ENCODE results near the gene NAA80. TPM values are rescaled to one million over a fixed set of nuclear protein-coding genes. Genes with fewer than 3 reads are reported as not detected.

NAA80 gene
- total and polyA plus RNA-seq, 2 of the 8 experiments (the other 6 are each of a cell fraction or from before 2014, with no cell fraction given) = 11.3 to 16.7 TPM

DNA sequence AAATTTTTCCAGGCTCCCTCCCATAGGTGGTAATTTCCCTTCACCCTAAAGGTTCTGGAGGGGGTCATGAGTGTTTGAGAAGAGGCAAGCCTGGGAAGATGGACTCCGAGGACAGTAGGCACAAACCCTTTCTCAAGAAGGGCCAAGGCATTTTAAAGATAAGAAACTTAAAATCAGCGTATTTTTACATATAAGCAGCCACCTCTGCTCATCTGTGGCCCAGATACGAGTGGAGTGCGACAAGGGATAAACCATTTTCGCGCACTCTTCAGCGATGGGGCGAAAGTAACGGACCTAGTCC is 40.9 kb upstream of the NAA80 start:
- no peak overlapping the region for H3K4ac ChIP-seq (replicated peaks; ENCODE audit: insufficient read length, low read depth, low read length)
- H3K18ac ChIP-seq (ENCODE audit: extremely low read depth, low read length) = peak overlapping the region; percentile 75; the same call in 1 of the 2 replicates
- WGBS, 2 experiments (ENCODE audit: extremely low coverage in 1 of 2, insufficient coverage in 1 of 2, insufficient read length in 1 of 2, insufficient replicate concordance in 2 of 2, low coverage in 1 of 2, low lambda C conversion rate in 2 of 2, missing lambda C conversion rate in 1 of 2) = 30% methylated on average over 9 of the region's 9 CpGs; no CpG with 5 or more reads in 1 of the 2 experiments
- no peak for DNase-seq (ENCODE audit: low read depth in 1 of 2, low spot score in 2 of 2)
- peaks cover 0 to 17% of the 10 kb centered on the region in 2 experiments; a peak in 2 of 4 replicates for H3K79me2 ChIP-seq (ENCODE audit: control insufficient read depth in 1 of 2, insufficient read depth in 2 of 2, low read length in 2 of 2)
- no peak overlapping the region for H2BK15ac ChIP-seq (ENCODE audit: low read length)
- TF ChIP-seq BACH1 (IDR thresholded peaks at IDR 0.05; ENCODE audit: low read length) (no peak), FOSL1 (IDR thresholded peaks at IDR 0.05; ENCODE audit: insufficient read depth, low read depth, low read length) (no peak), RBBP5 (IDR thresholded peaks at IDR 0.05; ENCODE audit: borderline replicate concordance, low read depth, low read length) (no peak), RNF2 (IDR thresholded peaks at IDR 0.05; ENCODE audit: borderline replicate concordance, low read depth, low read length, missing control alignments, poor library complexity, severe bottlenecking) (no peak)
- H4K20me1 ChIP-seq (replicated peaks in 1 of 2; ENCODE audit: control insufficient read depth in 1 of 2, insufficient read depth in 2 of 2, low read length in 2 of 2) = peaks cover 0 to 9% of the 10 kb centered on the region in 2 experiments
- H3K27me3 ChIP-seq (replicated peaks in 1 of 4; ENCODE audit: control insufficient read depth in 3 of 4, extremely low read depth in 1 of 4, insufficient read depth in 3 of 4, low read length in 3 of 4) = peaks cover 23 to 62% (median 48%) of the 10 kb centered on the region in 4 experiments
- no peak overlapping the region for H2BK5ac ChIP-seq (ENCODE audit: low read depth, low read length)
- H3K23ac ChIP-seq (ENCODE audit: insufficient read length) = no peak overlapping the region
- H2BK12ac ChIP-seq (ENCODE audit: low read depth, low read length) = peak overlapping the region; percentile 46; the same call in 1 of the 2 replicates
- no peaks in the 10 kb centered on the region for H3K9me3 ChIP-seq (ENCODE audit: insufficient read depth in 2 of 2, low read depth in 1 of 2, low read length in 1 of 2)
- peaks cover 0 to 21% (median 15%) of the 10 kb centered on the region in 4 experiments; a peak in 5 of 7 replicates for H3K4me1 ChIP-seq (replicated peaks in 1 of 4; ENCODE audit: control insufficient read depth in 3 of 4, insufficient read depth in 4 of 4, low read length in 3 of 4)
- no peaks in the 10 kb centered on the region for H3K36me3 ChIP-seq (ENCODE audit: control insufficient read depth in 2 of 4, insufficient read depth in 4 of 4, low read length in 3 of 4)
- no peak for FAIRE-seq
- H3K4me2 ChIP-seq (ENCODE audit: insufficient read depth in 1 of 2, low read depth in 2 of 2, low read length in 2 of 2) = peak overlapping the region; percentile 65 to 87
- H3K9ac ChIP-seq (replicated peaks in 1 of 4; ENCODE audit: extremely low read depth in 1 of 4, low read depth in 3 of 4, low read length in 3 of 4) = no peak overlapping the region
- H2BK120ac ChIP-seq (replicated peaks; ENCODE audit: low read depth, low read length) = no peak overlapping the region
- POLR2A ChIA-PET (ENCODE audit: partially characterized antibody) = interaction anchor here (0.5 to 3.3 kb wide), 6 partner anchors 10 to 33 kb away, joined by 3 to 17 read pairs (median 4); partner anchors contain the start of genes CYB561D2, HYAL2, NPRL2 and TUSC2
- no peak overlapping the region for H2AFZ ChIP-seq (ENCODE audit: low read length)
- H4K5ac ChIP-seq (ENCODE audit: insufficient read length, low read depth, low read length) = no peak overlapping the region
- H4K8ac ChIP-seq (ENCODE audit: extremely low read depth, insufficient read depth, low read length) = peak overlapping the region; percentile 57; the same call in 1 of the 2 replicates
- H2AK5ac ChIP-seq (ENCODE audit: low read depth, low read length) = no peak overlapping the region
- no peak overlapping the region for H3K56ac ChIP-seq (replicated peaks; ENCODE audit: insufficient read length, low read depth, low read length)
- H3K27ac ChIP-seq (ENCODE audit: low read depth, low read length) = no peak overlapping the region
- peak overlapping the region; percentile 33 to 63 (median 46) for H3K4me3 ChIP-seq (ENCODE audit: extremely low read depth in 1 of 4, insufficient read depth in 2 of 4, low read depth in 3 of 4, low read length in 4 of 4)
- peaks cover 3% of the 10 kb centered on the region; the same call in 1 of the 2 replicates for H3K79me1 ChIP-seq (ENCODE audit: low read depth, low read length)
- H4K91ac ChIP-seq (replicated peaks; ENCODE audit: insufficient read length, low read length) = no peak overlapping the region
- no peak overlapping the region for H2BK20ac ChIP-seq (ENCODE audit: low read length)
- no peak overlapping the region for H3K14ac ChIP-seq (ENCODE audit: insufficient read length)
- H3K23me2 ChIP-seq (ENCODE audit: low read depth, low read length) = peaks cover 18% of the 10 kb centered on the region
- CTCF ChIA-PET (ENCODE audit: partially characterized antibody) = interaction anchor here (0.9 to 1.2 kb wide), 3 partner anchors 17 to 273 kb away, joined by 3 to 4 read pairs (median 3); no protein-coding TSS in a partner anchor

All from H1 (cell line).